GM06990 (cell line): ENCODE data around the gene RHOT2.

ENCODE experiments used
- DNase-seq: peaks from one replicate; pipeline ENCODE4 v3.0.0-alpha.2; 2011; ENCODE audit not compliant: insufficient read length; ENCODE audit errors: extremely low read depth
- H3K27me3 ChIP-seq: replicated peaks from 2 replicates; pipeline ENCODE4 v1.6.0; 2011; ENCODE audit warnings: low read length; ENCODE audit not compliant: control insufficient read depth, insufficient read depth
- H3K36me3 ChIP-seq: 2 replicates; pipeline ENCODE4 v1.5.1; 2011; ENCODE audit warnings: low read length; ENCODE audit not compliant: control insufficient read depth, insufficient read depth
- H3K4me3 ChIP-seq: replicated peaks from 2 replicates; pipeline ENCODE4 v1.5.1; 2011; ENCODE audit warnings: low read depth, mild to moderate bottlenecking, control low read depth, low read length
- CTCF ChIP-seq: IDR thresholded peaks from 2 replicates; pipeline ENCODE4 v1.5.1; 2011; ENCODE audit warnings: low read length, control low read depth, mild to moderate bottlenecking, inconsistent platforms; ENCODE audit not compliant: insufficient read depth, poor library complexity, severe bottlenecking

RHOT2 gene

DNA sequence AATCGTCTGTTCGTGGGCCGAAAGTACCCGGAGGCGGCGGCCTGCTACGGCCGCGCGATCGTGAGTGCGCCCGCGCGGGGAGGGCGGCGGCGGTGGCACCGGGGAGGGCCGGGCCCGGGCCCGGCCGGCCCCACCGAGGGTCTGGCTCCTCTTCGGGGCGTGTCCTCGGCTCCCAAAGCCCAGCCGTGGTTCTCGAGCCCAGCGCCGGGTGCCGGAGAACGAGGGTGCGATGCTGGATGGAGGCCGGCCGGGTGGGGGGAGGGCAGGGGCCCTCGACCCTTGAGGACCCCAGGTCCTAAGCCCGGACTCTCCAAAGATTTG is 12.7 kb downstream of the RHOT2 start:
- H3K36me3 ChIP-seq: peaks cover 20% of the 10 kb centered on the region
- DNase-seq: no peak
- peak overlapping the region; percentile 79 for H3K4me3 ChIP-seq
- no peaks in the 10 kb centered on the region for H3K27me3 ChIP-seq
- TF ChIP-seq CTCF: no peak

DNA sequence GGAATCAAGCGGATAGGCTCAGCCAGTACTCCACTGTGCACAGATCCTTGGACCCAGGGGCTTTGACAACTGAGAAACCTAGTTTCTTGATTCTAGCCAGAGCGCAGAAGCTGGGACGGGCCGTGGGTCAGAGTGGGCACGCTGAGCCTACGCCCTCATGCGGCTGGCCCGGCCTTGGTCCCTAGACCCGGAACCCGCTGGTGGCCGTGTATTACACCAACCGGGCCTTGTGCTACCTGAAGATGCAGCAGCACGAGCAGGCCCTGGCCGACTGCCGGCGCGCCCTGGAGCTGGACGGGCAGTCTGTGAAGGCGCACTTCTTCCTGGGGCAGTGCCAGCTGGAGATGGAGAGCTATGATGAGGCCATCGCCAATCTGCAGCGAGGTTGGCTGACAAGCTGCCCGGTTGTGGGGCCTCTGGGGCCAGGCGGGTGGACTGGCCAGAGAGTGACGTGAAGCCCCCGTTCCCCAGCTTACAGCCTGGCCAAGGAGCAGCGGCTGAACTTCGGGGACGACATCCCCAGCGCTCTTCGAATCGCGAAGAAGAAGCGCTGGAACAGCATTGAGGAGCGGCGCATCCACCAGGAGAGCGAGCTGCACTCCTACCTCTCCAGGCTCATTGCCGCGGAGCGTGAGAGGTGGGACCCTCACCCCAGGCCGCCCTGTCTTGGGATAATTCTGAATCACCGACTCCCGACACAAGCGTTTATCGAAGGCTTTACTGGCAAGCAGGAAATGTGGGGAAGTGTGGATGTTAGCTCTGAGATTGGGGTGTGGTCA is 13.2 kb downstream of the RHOT2 start:
- Histone ChIP-seq H3K27me3 (no peaks in the 10 kb centered on the region), H3K4me3 (peak overlapping the region; percentile 79), H3K36me3 (peaks cover 24% of the 10 kb centered on the region)
- no peak for DNase-seq
- TF ChIP-seq CTCF: peak; percentile 21

DNA sequence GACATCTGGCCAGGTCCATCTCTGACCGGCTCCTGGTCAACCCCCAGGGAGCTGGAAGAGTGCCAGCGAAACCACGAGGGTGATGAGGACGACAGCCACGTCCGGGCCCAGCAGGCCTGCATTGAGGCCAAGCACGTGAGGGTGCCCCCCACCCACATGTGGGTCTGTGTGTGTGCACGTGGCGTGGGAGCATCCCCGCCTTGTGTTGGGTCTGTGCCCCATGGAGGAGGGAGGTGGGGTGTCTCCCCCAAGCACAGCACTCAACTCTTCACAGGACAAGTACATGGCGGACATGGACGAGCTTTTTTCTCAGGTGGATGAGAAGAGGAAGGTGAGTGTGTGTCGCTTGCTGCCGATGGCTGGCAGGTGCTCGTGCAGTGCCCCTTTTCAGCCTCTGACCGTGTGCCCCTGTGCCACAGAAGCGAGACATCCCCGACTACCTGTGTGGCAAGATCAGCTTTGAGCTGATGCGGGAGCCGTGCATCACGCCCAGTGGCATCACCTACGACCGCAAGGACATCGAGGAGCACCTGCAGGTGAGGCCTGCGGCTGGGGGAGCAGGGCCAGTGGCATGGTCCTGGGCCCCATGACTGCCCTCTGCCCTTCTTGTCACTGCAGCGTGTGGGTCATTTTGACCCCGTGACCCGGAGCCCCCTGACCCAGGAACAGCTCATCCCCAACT is 14.0 kb downstream of the RHOT2 start:
- no peak for DNase-seq
- Histone ChIP-seq H3K4me3 (peak overlapping the region; percentile 79), H3K27me3 (no peaks in the 10 kb centered on the region), H3K36me3 (peaks cover 30% of the 10 kb centered on the region)
- TF ChIP-seq CTCF: no peak

GRCh38 chr16:682493-683395 is 14.8 kb downstream of the RHOT2 start:
- Histone ChIP-seq H3K36me3 (peaks cover 37% of the 10 kb centered on the region), H3K27me3 (no peaks in the 10 kb centered on the region), H3K4me3 (peak overlapping the region; percentile 77)
- no peak for TF ChIP-seq CTCF
- no peak for DNase-seq

GRCh38 chr16:683396-684070 is 15.6 kb downstream of the RHOT2 start:
- peak overlapping the region; percentile 77 for H3K4me3 ChIP-seq

More at GRCh38 chr16:683396-684070, 15.6 kb downstream of the RHOT2 start:
- DNase-seq: no peak
- no peak for TF ChIP-seq CTCF
- Histone ChIP-seq H3K36me3 (peaks cover 37% of the 10 kb centered on the region), H3K27me3 (no peaks in the 10 kb centered on the region)
